ENCODE results near the gene ACKR2. TPM values are rescaled to one million over a fixed set of nuclear protein-coding genes. Genes with fewer than 3 reads are reported as not detected.

Gene ACKR2
- total and polyA plus RNA-seq, 2 of the 13 experiments (the other 11 are each of a cell fraction or from before 2014, with no cell fraction given): 1.1 to 1.9 TPM

GRCh38 chr3:42855547-42856380 is 46.5 kb downstream of the ACKR2 start (continued):
- TF ChIP-seq ZNF263 (CRISPR knock-in tag; IDR thresholded peaks at IDR 0.05) (peak; percentile 86), MAZ (IDR thresholded peaks at IDR 0.05; ENCODE audit: borderline replicate concordance, low read depth, low read length) (no peak), MAZ (CRISPR knock-in tag; IDR thresholded peaks at IDR 0.05; ENCODE audit: low read depth) (peak; percentile 57; the same call in 1 of the 2 replicates), MTA1 (CRISPR knock-in tag; IDR thresholded peaks at IDR 0.05; ENCODE audit: borderline replicate concordance) (peak; percentile 89), SMAD1 (CRISPR knock-in tag; IDR thresholded peaks at IDR 0.05; ENCODE audit: borderline replicate concordance, low read depth) (0 out of 2 replicates have a peak, but pooled peaks have one; percentile 43), ZNF17 (CRISPR knock-in tag; IDR thresholded peaks at IDR 0.05) (no peak), JUND (CRISPR knock-in tag; IDR thresholded peaks at IDR 0.05) (peak; percentile 80), GMEB1 (CRISPR knock-in tag; IDR thresholded peaks at IDR 0.05; ENCODE audit: borderline replicate concordance) (no peak), CTCF (CRISPR knock-in tag; IDR thresholded peaks at IDR 0.05) (0 out of 2 replicates have a peak, but pooled peaks have one; percentile 9), GATAD2A (CRISPR knock-in tag; IDR thresholded peaks at IDR 0.05) (peak; percentile 97), DNMT1 (CRISPR knock-in tag; IDR thresholded peaks at IDR 0.05) (0 out of 2 replicates have a peak, but pooled peaks have one; percentile 47), HDAC1 (CRISPR knock-in tag; IDR thresholded peaks at IDR 0.05) (peak; percentile 95), FIP1L1 (IDR thresholded peaks at IDR 0.05; ENCODE audit: borderline replicate concordance, insufficient read depth, low read depth, low read length) (no peak), ASH2L (IDR thresholded peaks at IDR 0.05; ENCODE audit: insufficient read length, low read depth, low read length) (peak; percentile 82), REL (CRISPR knock-in tag; conservative IDR thresholded peaks at IDR 0.05) (no peak), ZFP91 (CRISPR knock-in tag; IDR thresholded peaks at IDR 0.05; ENCODE audit: borderline replicate concordance) (peak; percentile 41), NCOR1 (IDR thresholded peaks at IDR 0.05; ENCODE audit: borderline replicate concordance, low read length) (peak; percentile 95; the same call in 1 of the 2 replicates), ERF (CRISPR knock-in tag; IDR thresholded peaks at IDR 0.05) (0 out of 2 replicates have a peak, but pooled peaks have one; percentile 21), CEBPG (CRISPR knock-in tag; IDR thresholded peaks at IDR 0.05) (peak; percentile 92), ZNF878 (CRISPR knock-in tag; IDR thresholded peaks at IDR 0.05) (no peak), ZFP90 (CRISPR knock-in tag; IDR thresholded peaks at IDR 0.05; ENCODE audit: borderline replicate concordance) (0 out of 2 replicates have a peak, but pooled peaks have one; percentile 21)
